Stomach smooth muscle (tissue), 2 donors: ENCODE measurements around the gene SOS1.
"Not testable (repeated sequence)": the region's sequence is repeated elsewhere in the genome, so short reads cannot be mapped to it uniquely, and the experiment has no call there.

ENCODE experiments used
- H3K27ac ChIP-seq: one replicate; pipeline ENCODE4 v1.7.0; 2013; ENCODE audit warnings: mild to moderate bottlenecking, low read length, inconsistent platforms
- H3K27me3 ChIP-seq, 2 donors: one replicate each; pipeline ENCODE4 v1.7.0; 2013; ENCODE audit warnings: low read length in 2 of 2; ENCODE audit not compliant: insufficient read depth in 2 of 2, control insufficient read depth in 1 of 2
- H3K36me3 ChIP-seq, 2 donors: one replicate each; pipeline ENCODE4 v1.7.0; 2013; ENCODE audit warnings: low read length in 2 of 2; ENCODE audit not compliant: control insufficient read depth in 2 of 2, insufficient read depth in 2 of 2
- H3K4me1 ChIP-seq: one replicate; pipeline ENCODE4 v1.7.0; 2013; ENCODE audit warnings: low read length; ENCODE audit not compliant: control insufficient read depth, insufficient read depth
- H3K4me3 ChIP-seq, 2 donors: one replicate each; pipeline ENCODE4 v1.7.0; 2013; ENCODE audit warnings: low read length in 2 of 2
- H3K9ac ChIP-seq, 2 donors: one replicate each; pipeline ENCODE4 v1.7.0; 2013; ENCODE audit warnings: low read length in 2 of 2, mild to moderate bottlenecking in 1 of 2
- H3K9me3 ChIP-seq, 2 donors: one replicate each; pipeline ENCODE4 v1.7.0; 2013; ENCODE audit warnings: low read length in 2 of 2; ENCODE audit not compliant: control insufficient read depth in 2 of 2
- donor health status: healthy.
- donor health status: Pancreatic carcinoma.

SOS1 gene

GRCh38 chr2:39068299-39069135 is 52.3 kb downstream of the SOS1 start:
- Histone ChIP-seq H3K27me3 (no peaks in the 10 kb centered on the region), H3K4me3 (no peak overlapping the region), H3K36me3 (no peaks in the 10 kb centered on the region), H3K4me1 (peaks cover 8% of the 10 kb centered on the region), H3K27ac (no peak overlapping the region), H3K9ac (no peak overlapping the region), H3K9me3 (no peaks in the 10 kb centered on the region)

GRCh38 chr2:39065616-39066015 is 55.2 kb downstream of the SOS1 start:
- Histone ChIP-seq H3K4me1 (peaks cover 8% of the 10 kb centered on the region), H3K9me3 (no peaks in the 10 kb centered on the region), H3K27ac (no peak overlapping the region), H3K36me3 (no peaks in the 10 kb centered on the region), H3K9ac (no peak overlapping the region), H3K4me3 (no peak overlapping the region), H3K27me3 (no peaks in the 10 kb centered on the region)

- Histone ChIP-seq H3K4me1 (no peaks in the 10 kb centered on the region), H3K27ac (no peak overlapping the region), H3K36me3 (no peaks in the 10 kb centered on the region), H3K9ac (no peak overlapping the region), H3K27me3 (no peaks in the 10 kb centered on the region), H3K4me3 (no peak overlapping the region), H3K9me3 (no peaks in the 10 kb centered on the region)
Measured at GRCh38 chr2:39062320-39062719, 58.5 kb downstream of the SOS1 start.

GRCh38 chr2:39061280-39061679 is 59.6 kb downstream of the SOS1 start:
- Histone ChIP-seq H3K9me3 (no peaks in the 10 kb centered on the region), H3K27me3 (no peaks in the 10 kb centered on the region), H3K4me3 (no peak overlapping the region), H3K27ac (no peak overlapping the region), H3K9ac (no peak overlapping the region), H3K4me1 (no peaks in the 10 kb centered on the region), H3K36me3 (no peaks in the 10 kb centered on the region)

- H3K27ac ChIP-seq = no peak overlapping the region
- H3K27me3 ChIP-seq = no peaks in the 10 kb centered on the region
- H3K9me3 ChIP-seq = no peaks in the 10 kb centered on the region
- no peak overlapping the region for H3K9ac ChIP-seq
- no peak overlapping the region for H3K4me3 ChIP-seq
- H3K36me3 ChIP-seq = no peaks in the 10 kb centered on the region
- no peaks in the 10 kb centered on the region for H3K4me1 ChIP-seq
Measured at GRCh38 chr2:39059366-39059952, 61.4 kb downstream of the SOS1 start.

GRCh38 chr2:39058101-39058500 is 62.8 kb downstream of the SOS1 start:
- H3K9me3 ChIP-seq = no peaks in the 10 kb centered on the region
- H3K4me3 ChIP-seq = no peak overlapping the region
- H3K36me3 ChIP-seq = peaks cover 0 to 4% of the 10 kb centered on the region in 2 donors
- H3K4me1 ChIP-seq = no peaks in the 10 kb centered on the region
- H3K9ac ChIP-seq = no peak overlapping the region
- no peak overlapping the region for H3K27ac ChIP-seq
- H3K27me3 ChIP-seq = no peaks in the 10 kb centered on the region

- H3K4me3 ChIP-seq, H3K27me3 ChIP-seq, H3K27ac ChIP-seq, H3K9ac ChIP-seq, H3K9me3 ChIP-seq, H3K4me1 ChIP-seq: not testable (repeated sequence)
- H3K36me3 ChIP-seq = peaks cover 0 to 13% of the 10 kb centered on the region in 2 donors
Measured at GRCh38 chr2:39052665-39053064, 68.2 kb downstream of the SOS1 start.

- Histone ChIP-seq H3K36me3 (peaks cover 0 to 13% of the 10 kb centered on the region in 2 donors), H3K4me1 (no peaks in the 10 kb centered on the region)
Measured at GRCh38 chr2:39050109-39050508, 70.7 kb downstream of the SOS1 start.

GRCh38 chr2:39039072-39039471 is 81.8 kb downstream of the SOS1 start:
- Histone ChIP-seq H3K4me3 (no peak overlapping the region), H3K36me3 (peaks cover 0 to 4% of the 10 kb centered on the region in 2 donors), H3K27me3 (no peaks in the 10 kb centered on the region), H3K27ac (no peak overlapping the region), H3K9me3 (no peaks in the 10 kb centered on the region), H3K4me1 (no peaks in the 10 kb centered on the region), H3K9ac (no peak overlapping the region)

More at GRCh38 chr2:39050109-39050508, 70.7 kb downstream of the SOS1 start:
- Histone ChIP-seq H3K27me3 (no peaks in the 10 kb centered on the region), H3K9ac (no peak overlapping the region), H3K4me3 (no peak overlapping the region), H3K9me3 (no peaks in the 10 kb centered on the region), H3K27ac (no peak overlapping the region)

GRCh38 chr2:39033980-39034379 is 86.9 kb downstream of the SOS1 start:
- H3K9me3 ChIP-seq = no peaks in the 10 kb centered on the region
- H3K4me3 ChIP-seq = no peak overlapping the region
- H3K27me3 ChIP-seq = no peaks in the 10 kb centered on the region
- no peak overlapping the region for H3K9ac ChIP-seq
- H3K27ac ChIP-seq = no peak overlapping the region
- peaks cover 7 to 9% of the 10 kb centered on the region in 2 donors for H3K36me3 ChIP-seq
- no peaks in the 10 kb centered on the region for H3K4me1 ChIP-seq

GRCh38 chr2:39027421-39027820 is 93.4 kb downstream of the SOS1 start:
- Histone ChIP-seq H3K4me1 (no peaks in the 10 kb centered on the region), H3K27ac (no peak overlapping the region), H3K27me3 (no peaks in the 10 kb centered on the region), H3K36me3 (peaks cover 5 to 6% of the 10 kb centered on the region in 2 donors), H3K9ac (no peak overlapping the region), H3K4me3 (no peak overlapping the region), H3K9me3 (no peaks in the 10 kb centered on the region)
